Endothelial cell (in vitro differentiated cells): ENCODE results near the gene DDOST. TPM values are rescaled to one million over a fixed set of nuclear protein-coding genes. Genes with fewer than 3 reads are reported as not detected.
"Not testable (repeated sequence)": the region's sequence is repeated elsewhere in the genome, so short reads cannot be mapped to it uniquely, and the experiment has no call there.

Experiments
- DNase-seq: peaks from one replicate; pipeline ENCODE4 v3.0.0; 2021; ENCODE audit warnings: low spot score
- H3K27ac Mint-ChIP-seq: one replicate; pipeline ENCODE4 v1.8.0; 2021; ENCODE audit warnings: mixed read lengths, inconsistent platforms; ENCODE audit not compliant: unreplicated experiment
- H3K27me3 Mint-ChIP-seq: one replicate; pipeline ENCODE4 v1.8.0; 2021; ENCODE audit warnings: mild to moderate bottlenecking, moderate library complexity, mixed read lengths, inconsistent platforms; ENCODE audit not compliant: unreplicated experiment
- H3K36me3 Mint-ChIP-seq: one replicate; pipeline ENCODE4 v1.8.0; 2021; ENCODE audit warnings: mild to moderate bottlenecking, low read depth, mixed read lengths, inconsistent platforms; ENCODE audit not compliant: unreplicated experiment
- H3K4me1 Mint-ChIP-seq: one replicate; pipeline ENCODE4 v1.8.0; 2021; ENCODE audit warnings: mild to moderate bottlenecking, mixed read lengths, inconsistent platforms; ENCODE audit not compliant: unreplicated experiment
- H3K4me3 Mint-ChIP-seq: one replicate; pipeline ENCODE4 v1.8.0; 2021; ENCODE audit warnings: mild to moderate bottlenecking, mixed read lengths, inconsistent platforms; ENCODE audit not compliant: unreplicated experiment
- H3K9me3 Mint-ChIP-seq: one replicate; pipeline ENCODE4 v1.8.0; 2021; ENCODE audit warnings: mixed read lengths, inconsistent platforms; ENCODE audit not compliant: unreplicated experiment
- total RNA-seq: library from RNA; stranded (reverse); fragmentation: NEBNext Ultra II Directional; extraction: Animal tissue kit (Norgen Biotek cat#: 25700); gene quantifications from one replicate; pipeline ENCODE4 v1.2.1, GENCODE V29; 2021; ENCODE audit not compliant: unreplicated experiment
- TF ChIP-seq, protein P1 (sequence below): fragments of 200-600 bp; sonication (generic); IDR thresholded peaks from one replicate; pipeline ENCODE4 v1.5.0; 2021; ENCODE audit warnings: antibody characterized with exemption; ENCODE audit not compliant: unreplicated experiment

The DDOST gene
- total RNA-seq, 1 donor from 2014 or later: 235 TPM

DNA sequence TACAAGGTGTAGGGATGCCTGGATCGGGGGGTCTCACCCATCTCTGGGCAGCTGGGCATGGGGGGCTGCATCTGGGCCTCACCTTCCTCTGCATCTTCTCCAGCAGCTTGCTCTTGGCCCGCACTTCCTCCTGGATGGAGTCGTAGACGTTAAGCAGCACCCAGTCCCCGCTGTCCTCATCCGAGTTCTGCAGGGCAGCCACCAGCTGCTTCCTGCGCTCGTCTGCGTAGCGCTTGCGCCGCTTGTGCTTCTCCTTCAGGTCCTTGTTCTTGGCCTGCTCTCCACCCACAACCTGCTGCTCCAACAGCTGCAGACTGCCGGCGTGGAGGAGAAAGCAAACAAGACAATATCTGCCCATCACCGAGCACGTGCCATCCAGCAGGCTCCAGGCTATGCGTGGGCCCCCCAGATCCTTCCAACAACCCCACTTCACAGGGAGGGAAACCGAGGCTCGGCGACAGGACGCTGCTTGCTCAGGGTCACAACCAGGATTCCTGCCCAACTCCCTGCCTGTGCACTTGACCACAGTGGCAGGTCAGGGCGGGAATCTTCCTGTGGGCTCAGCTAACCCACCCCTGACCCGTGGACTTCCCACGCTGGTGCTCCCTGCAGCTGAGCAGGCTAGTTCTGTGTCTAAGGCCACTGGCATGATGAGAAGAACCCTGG lies 21.5 kb upstream of the DDOST start:
- Mint-ChIP-seq H3K9me3 (no peaks in the 10 kb centered on the region), H3K36me3 (peaks cover 9% of the 10 kb centered on the region), H3K27me3 (peaks cover 11% of the 10 kb centered on the region), H3K4me3 (no peak overlapping the region), H3K4me1 (peaks cover 11% of the 10 kb centered on the region), H3K27ac (no peak overlapping the region)
- TF ChIP-seq, protein P1, sequence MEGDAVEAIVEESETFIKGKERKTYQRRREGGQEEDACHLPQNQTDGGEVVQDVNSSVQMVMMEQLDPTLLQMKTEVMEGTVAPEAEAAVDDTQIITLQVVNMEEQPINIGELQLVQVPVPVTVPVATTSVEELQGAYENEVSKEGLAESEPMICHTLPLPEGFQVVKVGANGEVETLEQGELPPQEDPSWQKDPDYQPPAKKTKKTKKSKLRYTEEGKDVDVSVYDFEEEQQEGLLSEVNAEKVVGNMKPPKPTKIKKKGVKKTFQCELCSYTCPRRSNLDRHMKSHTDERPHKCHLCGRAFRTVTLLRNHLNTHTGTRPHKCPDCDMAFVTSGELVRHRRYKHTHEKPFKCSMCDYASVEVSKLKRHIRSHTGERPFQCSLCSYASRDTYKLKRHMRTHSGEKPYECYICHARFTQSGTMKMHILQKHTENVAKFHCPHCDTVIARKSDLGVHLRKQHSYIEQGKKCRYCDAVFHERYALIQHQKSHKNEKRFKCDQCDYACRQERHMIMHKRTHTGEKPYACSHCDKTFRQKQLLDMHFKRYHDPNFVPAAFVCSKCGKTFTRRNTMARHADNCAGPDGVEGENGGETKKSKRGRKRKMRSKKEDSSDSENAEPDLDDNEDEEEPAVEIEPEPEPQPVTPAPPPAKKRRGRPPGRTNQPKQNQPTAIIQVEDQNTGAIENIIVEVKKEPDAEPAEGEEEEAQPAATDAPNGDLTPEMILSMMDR: no peak
- no peak for DNase-seq

- no peak overlapping the region for H3K27ac Mint-ChIP-seq
- H3K36me3 Mint-ChIP-seq: peaks cover 9% of the 10 kb centered on the region
- peaks cover 9% of the 10 kb centered on the region for H3K27me3 Mint-ChIP-seq
- H3K4me3 Mint-ChIP-seq: no peak overlapping the region
- TF ChIP-seq, protein P1: no peak
- peaks cover 11% of the 10 kb centered on the region for H3K4me1 Mint-ChIP-seq
- H3K9me3 Mint-ChIP-seq: no peaks in the 10 kb centered on the region
- DNase-seq: no peak
Measured at GRCh38 chr1:20681999-20682398, 20.8 kb upstream of the DDOST start.

- DNase-seq: no peak
- H3K36me3 Mint-ChIP-seq: peaks cover under 1% of the 10 kb centered on the region
- no peak overlapping the region for H3K4me3 Mint-ChIP-seq
- TF ChIP-seq, protein P1: no peak
- peaks cover 3% of the 10 kb centered on the region for H3K4me1 Mint-ChIP-seq
- no peak overlapping the region for H3K27ac Mint-ChIP-seq
- H3K9me3 Mint-ChIP-seq: no peaks in the 10 kb centered on the region
- peaks cover 7% of the 10 kb centered on the region for H3K27me3 Mint-ChIP-seq
Measured at GRCh38 chr1:20680269-20680668, 19.1 kb upstream of the DDOST start.

DNA sequence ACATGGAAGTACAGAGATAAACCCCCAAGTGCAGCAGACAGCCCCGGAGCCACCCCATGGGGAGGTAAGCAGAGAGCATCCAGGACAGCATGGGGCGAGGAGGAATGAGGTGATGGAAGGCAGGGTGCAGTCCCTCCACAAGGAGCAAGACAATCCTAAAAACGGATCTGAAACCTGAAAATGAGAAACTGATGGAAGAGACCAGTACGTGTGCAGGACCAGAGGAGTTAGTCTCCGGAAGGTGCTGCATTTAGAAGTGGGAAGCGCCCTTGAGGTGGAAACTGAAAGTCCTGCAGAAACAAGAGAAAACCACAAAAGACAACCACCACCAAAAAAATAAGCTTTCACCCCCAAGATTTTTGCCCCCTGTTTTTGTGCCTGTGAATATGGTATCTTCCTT lies 17.4 kb upstream of the DDOST start:
- no peak for DNase-seq
- Mint-ChIP-seq H3K9me3 (no peaks in the 10 kb centered on the region), H3K4me1 (no peaks in the 10 kb centered on the region), H3K4me3 (no peak overlapping the region), H3K27me3 (peaks cover 2% of the 10 kb centered on the region), H3K36me3 (no peaks in the 10 kb centered on the region), H3K27ac (no peak overlapping the region)
- TF ChIP-seq, protein P1: no peak

- not testable (repeated sequence) for H3K4me1 Mint-ChIP-seq, H3K36me3 Mint-ChIP-seq, H3K4me3 Mint-ChIP-seq, H3K9me3 Mint-ChIP-seq, H3K27ac Mint-ChIP-seq, DNase-seq, H3K27me3 Mint-ChIP-seq
Measured at GRCh38 chr1:20673626-20674025, 12.5 kb upstream of the DDOST start.
